Testis (tissue), 2 donors: ENCODE results near the gene TLN1.

ENCODE experiments used
- POLR2A ChIP-seq: fragments of 450-650 bp; IDR thresholded peaks from one replicate; pipeline ENCODE4 v1.6.1; 2017; ENCODE audit warnings: antibody characterized with exemption, mild to moderate bottlenecking, moderate library complexity
- TF ChIP-seq, protein P1 (sequence below), 3 experiments: fragments of 450-650 bp in 2 of 3; fragments of 200-600 bp in 1 of 3; sonication (generic) in 1 of 3; IDR thresholded peaks; one replicate each; pipeline ENCODE4 v1.5.1; 2016 to 2019; ENCODE audit warnings: antibody characterized with exemption in 3 of 3, mild to moderate bottlenecking in 2 of 3, moderate library complexity in 1 of 3

DNA sequence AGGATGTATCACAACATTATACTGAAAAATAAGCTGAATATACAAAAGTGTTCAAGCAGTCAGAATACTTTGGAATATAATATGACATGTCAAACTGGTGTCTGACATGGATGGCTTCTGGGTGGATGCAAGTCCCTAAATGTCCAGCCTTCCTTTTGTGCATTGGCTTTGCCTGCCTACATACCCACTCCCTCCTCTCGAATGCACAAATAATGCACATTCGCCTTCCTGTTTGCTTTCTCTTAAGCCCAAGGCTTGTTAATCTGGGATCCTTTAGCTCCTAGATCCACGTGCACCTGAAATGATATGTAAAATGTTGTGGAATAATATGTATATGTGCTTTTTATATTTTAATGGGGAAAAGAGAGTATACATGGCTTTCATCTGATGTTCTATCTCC lies 46.5 kb upstream of the TLN1 start:
- no peak for TF ChIP-seq POLR2A
- TF ChIP-seq, protein P1, sequence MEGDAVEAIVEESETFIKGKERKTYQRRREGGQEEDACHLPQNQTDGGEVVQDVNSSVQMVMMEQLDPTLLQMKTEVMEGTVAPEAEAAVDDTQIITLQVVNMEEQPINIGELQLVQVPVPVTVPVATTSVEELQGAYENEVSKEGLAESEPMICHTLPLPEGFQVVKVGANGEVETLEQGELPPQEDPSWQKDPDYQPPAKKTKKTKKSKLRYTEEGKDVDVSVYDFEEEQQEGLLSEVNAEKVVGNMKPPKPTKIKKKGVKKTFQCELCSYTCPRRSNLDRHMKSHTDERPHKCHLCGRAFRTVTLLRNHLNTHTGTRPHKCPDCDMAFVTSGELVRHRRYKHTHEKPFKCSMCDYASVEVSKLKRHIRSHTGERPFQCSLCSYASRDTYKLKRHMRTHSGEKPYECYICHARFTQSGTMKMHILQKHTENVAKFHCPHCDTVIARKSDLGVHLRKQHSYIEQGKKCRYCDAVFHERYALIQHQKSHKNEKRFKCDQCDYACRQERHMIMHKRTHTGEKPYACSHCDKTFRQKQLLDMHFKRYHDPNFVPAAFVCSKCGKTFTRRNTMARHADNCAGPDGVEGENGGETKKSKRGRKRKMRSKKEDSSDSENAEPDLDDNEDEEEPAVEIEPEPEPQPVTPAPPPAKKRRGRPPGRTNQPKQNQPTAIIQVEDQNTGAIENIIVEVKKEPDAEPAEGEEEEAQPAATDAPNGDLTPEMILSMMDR (IDR thresholded peaks at IDR 0.05), result no peak
